Measurements from ENCODE around the gene HMGCS2.

The HMGCS2 gene

DNA sequence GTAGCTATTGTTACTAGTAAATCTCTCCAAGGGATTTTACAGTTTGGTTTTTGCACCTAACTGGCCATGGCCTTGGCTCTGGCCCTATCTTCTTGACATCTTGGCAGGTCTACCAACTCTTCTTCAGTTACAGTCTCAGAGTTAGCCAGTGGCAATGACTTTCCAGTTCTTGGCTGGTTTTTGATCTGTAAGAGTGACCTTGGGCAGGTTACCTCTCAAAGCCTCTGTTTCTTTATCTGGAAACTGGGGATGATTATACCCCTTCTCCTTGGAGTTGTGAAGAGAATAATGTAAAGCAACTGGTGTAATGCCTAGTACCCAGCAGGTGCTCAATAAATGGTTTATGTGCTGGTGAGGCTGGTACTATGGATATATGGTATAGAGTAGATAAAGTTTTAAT lies 50.3 kb downstream of the HMGCS2 start:
- Histone ChIP-seq H3K4me1 (ENCODE audit: control insufficient read depth, insufficient read depth, low read length) (peaks cover 15% of the 10 kb centered on the region), H3K36me3 (ENCODE audit: control insufficient read depth in 2 of 2, insufficient read depth in 1 of 2, low read length in 2 of 2) (peaks cover 9 to 44% of the 10 kb centered on the region in 2 experiments; a peak in 2 of 3 replicates), H3K4me3 (ENCODE audit: low read depth, low read length) (no peak overlapping the region), H3K9me3 (ENCODE audit: control insufficient read depth, insufficient read depth, low read depth, low read length) (no peaks in the 10 kb centered on the region), H3K27ac (ENCODE audit: extremely low read depth, low read depth, low read length) (no peak overlapping the region)
- CTCF ChIA-PET: no interaction called here
- POLR2A ChIA-PET: no interaction called here
- TF ChIP-seq ZNF626 (tag by site-specific recombination; IDR thresholded peaks at IDR 0.05): no peak
- no peak for TF ChIP-seq ZNF473 (tag by site-specific recombination; IDR thresholded peaks at IDR 0.05)
- TF ChIP-seq, protein P1, sequence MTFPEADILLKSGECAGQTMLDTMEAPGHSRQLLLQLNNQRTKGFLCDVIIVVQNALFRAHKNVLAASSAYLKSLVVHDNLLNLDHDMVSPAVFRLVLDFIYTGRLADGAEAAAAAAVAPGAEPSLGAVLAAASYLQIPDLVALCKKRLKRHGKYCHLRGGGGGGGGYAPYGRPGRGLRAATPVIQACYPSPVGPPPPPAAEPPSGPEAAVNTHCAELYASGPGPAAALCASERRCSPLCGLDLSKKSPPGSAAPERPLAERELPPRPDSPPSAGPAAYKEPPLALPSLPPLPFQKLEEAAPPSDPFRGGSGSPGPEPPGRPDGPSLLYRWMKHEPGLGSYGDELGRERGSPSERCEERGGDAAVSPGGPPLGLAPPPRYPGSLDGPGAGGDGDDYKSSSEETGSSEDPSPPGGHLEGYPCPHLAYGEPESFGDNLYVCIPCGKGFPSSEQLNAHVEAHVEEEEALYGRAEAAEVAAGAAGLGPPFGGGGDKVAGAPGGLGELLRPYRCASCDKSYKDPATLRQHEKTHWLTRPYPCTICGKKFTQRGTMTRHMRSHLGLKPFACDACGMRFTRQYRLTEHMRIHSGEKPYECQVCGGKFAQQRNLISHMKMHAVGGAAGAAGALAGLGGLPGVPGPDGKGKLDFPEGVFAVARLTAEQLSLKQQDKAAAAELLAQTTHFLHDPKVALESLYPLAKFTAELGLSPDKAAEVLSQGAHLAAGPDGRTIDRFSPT (tag by site-specific recombination; IDR thresholded peaks at IDR 0.05): no peak
- TF ChIP-seq ZNF155 (tag by site-specific recombination; IDR thresholded peaks at IDR 0.05): no peak
- no peak for TF ChIP-seq ZNF701 (tag by site-specific recombination; IDR thresholded peaks at IDR 0.05)
- TF ChIP-seq ZNF10 (tag by site-specific recombination; IDR thresholded peaks at IDR 0.05): no peak
- no peak for TF ChIP-seq KLF16 (tag by site-specific recombination; IDR thresholded peaks at IDR 0.05)
- no peak for TF ChIP-seq ZNF623 (tag by site-specific recombination; IDR thresholded peaks at IDR 0.05)
- no peak for TF ChIP-seq ZNF140 (tag by site-specific recombination; IDR thresholded peaks at IDR 0.05)
- no peak for TF ChIP-seq OSR2 (tag by site-specific recombination; IDR thresholded peaks at IDR 0.05)
- no peak for TF ChIP-seq REPIN1 (tag by site-specific recombination; IDR thresholded peaks at IDR 0.05; ENCODE audit: low read depth)
- TF ChIP-seq, protein P2, sequence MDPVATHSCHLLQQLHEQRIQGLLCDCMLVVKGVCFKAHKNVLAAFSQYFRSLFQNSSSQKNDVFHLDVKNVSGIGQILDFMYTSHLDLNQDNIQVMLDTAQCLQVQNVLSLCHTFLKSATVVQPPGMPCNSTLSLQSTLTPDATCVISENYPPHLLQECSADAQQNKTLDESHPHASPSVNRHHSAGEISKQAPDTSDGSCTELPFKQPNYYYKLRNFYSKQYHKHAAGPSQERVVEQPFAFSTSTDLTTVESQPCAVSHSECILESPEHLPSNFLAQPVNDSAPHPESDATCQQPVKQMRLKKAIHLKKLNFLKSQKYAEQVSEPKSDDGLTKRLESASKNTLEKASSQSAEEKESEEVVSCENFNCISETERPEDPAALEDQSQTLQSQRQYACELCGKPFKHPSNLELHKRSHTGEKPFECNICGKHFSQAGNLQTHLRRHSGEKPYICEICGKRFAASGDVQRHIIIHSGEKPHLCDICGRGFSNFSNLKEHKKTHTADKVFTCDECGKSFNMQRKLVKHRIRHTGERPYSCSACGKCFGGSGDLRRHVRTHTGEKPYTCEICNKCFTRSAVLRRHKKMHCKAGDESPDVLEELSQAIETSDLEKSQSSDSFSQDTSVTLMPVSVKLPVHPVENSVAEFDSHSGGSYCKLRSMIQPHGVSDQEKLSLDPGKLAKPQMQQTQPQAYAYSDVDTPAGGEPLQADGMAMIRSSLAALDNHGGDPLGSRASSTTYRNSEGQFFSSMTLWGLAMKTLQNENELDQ (tag by site-specific recombination; IDR thresholded peaks at IDR 0.05; ENCODE audit: low read depth): no peak
- TF ChIP-seq, protein P3, sequence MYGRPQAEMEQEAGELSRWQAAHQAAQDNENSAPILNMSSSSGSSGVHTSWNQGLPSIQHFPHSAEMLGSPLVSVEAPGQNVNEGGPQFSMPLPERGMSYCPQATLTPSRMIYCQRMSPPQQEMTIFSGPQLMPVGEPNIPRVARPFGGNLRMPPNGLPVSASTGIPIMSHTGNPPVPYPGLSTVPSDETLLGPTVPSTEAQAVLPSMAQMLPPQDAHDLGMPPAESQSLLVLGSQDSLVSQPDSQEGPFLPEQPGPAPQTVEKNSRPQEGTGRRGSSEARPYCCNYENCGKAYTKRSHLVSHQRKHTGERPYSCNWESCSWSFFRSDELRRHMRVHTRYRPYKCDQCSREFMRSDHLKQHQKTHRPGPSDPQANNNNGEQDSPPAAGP (tag by site-specific recombination; IDR thresholded peaks at IDR 0.05): no peak
- TF ChIP-seq ZNF837 (tag by site-specific recombination; IDR thresholded peaks at IDR 0.05): no peak
- no peak for TF ChIP-seq OVOL3 (tag by site-specific recombination; IDR thresholded peaks at IDR 0.05)
- TF ChIP-seq ZNF169 (tag by site-specific recombination; IDR thresholded peaks at IDR 0.05): no peak
- TF ChIP-seq ZBTB20 (tag by site-specific recombination; IDR thresholded peaks at IDR 0.05): no peak
- TF ChIP-seq IKZF3 (tag by site-specific recombination; IDR thresholded peaks at IDR 0.05): no peak
- no peak for TF ChIP-seq MZF1 (tag by site-specific recombination; IDR thresholded peaks at IDR 0.05; ENCODE audit: borderline replicate concordance)
- no peak for TF ChIP-seq ZNF202 (tag by site-specific recombination; IDR thresholded peaks at IDR 0.05; ENCODE audit: borderline replicate concordance)

DNA sequence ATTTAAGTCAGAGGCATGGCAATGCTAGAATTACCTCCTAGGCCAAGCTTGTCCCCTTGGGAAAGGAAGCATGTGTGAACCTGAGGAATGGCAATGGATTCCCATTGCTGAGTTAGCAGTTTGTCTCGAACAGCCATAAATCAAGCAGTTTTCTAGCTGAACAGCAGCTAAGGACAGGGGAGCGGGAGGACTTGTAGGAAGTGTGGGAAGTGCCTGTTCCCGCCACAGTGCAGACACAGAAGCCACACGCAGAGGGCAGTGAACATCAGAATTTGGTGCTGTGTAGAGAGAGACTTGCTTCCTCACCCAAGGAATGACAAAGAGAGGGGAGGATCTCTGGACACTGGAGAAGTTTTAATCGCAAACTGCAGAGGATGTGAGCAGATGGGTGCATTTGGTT lies 53.2 kb downstream of the HMGCS2 start:
- ChIA-PET POLR2A (no interaction called here), CTCF (interaction anchor here (0.9 to 1.6 kb wide), 2 partner anchors 28 to 40 kb away, joined by 3 to 6 read pairs; no protein-coding TSS in a partner anchor)
- H3K27ac ChIP-seq (ENCODE audit: extremely low read depth, low read depth, low read length): no peak overlapping the region; the same call in 1 of the 2 replicates
- peaks cover 15% of the 10 kb centered on the region for H3K4me1 ChIP-seq (ENCODE audit: control insufficient read depth, insufficient read depth, low read length)
- peaks cover 0 to 16% of the 10 kb centered on the region in 2 experiments; a peak in 1 of 3 replicates for H3K36me3 ChIP-seq (ENCODE audit: control insufficient read depth in 2 of 2, insufficient read depth in 1 of 2, low read length in 2 of 2)
- no peaks in the 10 kb centered on the region for H3K9me3 ChIP-seq (ENCODE audit: control insufficient read depth, insufficient read depth, low read depth, low read length)
- H3K4me3 ChIP-seq (ENCODE audit: low read depth, low read length): no peak overlapping the region
- TF ChIP-seq, protein P4, sequence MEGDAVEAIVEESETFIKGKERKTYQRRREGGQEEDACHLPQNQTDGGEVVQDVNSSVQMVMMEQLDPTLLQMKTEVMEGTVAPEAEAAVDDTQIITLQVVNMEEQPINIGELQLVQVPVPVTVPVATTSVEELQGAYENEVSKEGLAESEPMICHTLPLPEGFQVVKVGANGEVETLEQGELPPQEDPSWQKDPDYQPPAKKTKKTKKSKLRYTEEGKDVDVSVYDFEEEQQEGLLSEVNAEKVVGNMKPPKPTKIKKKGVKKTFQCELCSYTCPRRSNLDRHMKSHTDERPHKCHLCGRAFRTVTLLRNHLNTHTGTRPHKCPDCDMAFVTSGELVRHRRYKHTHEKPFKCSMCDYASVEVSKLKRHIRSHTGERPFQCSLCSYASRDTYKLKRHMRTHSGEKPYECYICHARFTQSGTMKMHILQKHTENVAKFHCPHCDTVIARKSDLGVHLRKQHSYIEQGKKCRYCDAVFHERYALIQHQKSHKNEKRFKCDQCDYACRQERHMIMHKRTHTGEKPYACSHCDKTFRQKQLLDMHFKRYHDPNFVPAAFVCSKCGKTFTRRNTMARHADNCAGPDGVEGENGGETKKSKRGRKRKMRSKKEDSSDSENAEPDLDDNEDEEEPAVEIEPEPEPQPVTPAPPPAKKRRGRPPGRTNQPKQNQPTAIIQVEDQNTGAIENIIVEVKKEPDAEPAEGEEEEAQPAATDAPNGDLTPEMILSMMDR (tag by site-specific recombination; IDR thresholded peaks at IDR 0.05): 0 out of 2 replicates have a peak, but pooled peaks have one; percentile 8
- TF ChIP-seq ZBTB17 (tag by site-specific recombination; IDR thresholded peaks at IDR 0.05) (0 out of 2 replicates have a peak, but pooled peaks have one; percentile 17), ZNF521 (tag by site-specific recombination; IDR thresholded peaks at IDR 0.05) (no peak), ZNF76 (tag by site-specific recombination; IDR thresholded peaks at IDR 0.05; ENCODE audit: borderline replicate concordance, low read depth) (no peak), TRIM28 (IDR thresholded peaks at IDR 0.05; ENCODE audit: borderline replicate concordance, low read length) (peak; percentile 77; the same call in 1 of the 2 replicates), ZNF140 (tag by site-specific recombination; IDR thresholded peaks at IDR 0.05) (no peak), ZNF561 (tag by site-specific recombination; IDR thresholded peaks at IDR 0.05; ENCODE audit: borderline replicate concordance) (no peak), OSR2 (tag by site-specific recombination; IDR thresholded peaks at IDR 0.05) (peak; percentile 62), ZNF37A (tag by site-specific recombination; IDR thresholded peaks at IDR 0.05) (no peak), FEZF1 (tag by site-specific recombination; IDR thresholded peaks at IDR 0.05) (0 out of 2 replicates have a peak, but pooled peaks have one; percentile 19)
- TF ChIP-seq, protein P5, sequence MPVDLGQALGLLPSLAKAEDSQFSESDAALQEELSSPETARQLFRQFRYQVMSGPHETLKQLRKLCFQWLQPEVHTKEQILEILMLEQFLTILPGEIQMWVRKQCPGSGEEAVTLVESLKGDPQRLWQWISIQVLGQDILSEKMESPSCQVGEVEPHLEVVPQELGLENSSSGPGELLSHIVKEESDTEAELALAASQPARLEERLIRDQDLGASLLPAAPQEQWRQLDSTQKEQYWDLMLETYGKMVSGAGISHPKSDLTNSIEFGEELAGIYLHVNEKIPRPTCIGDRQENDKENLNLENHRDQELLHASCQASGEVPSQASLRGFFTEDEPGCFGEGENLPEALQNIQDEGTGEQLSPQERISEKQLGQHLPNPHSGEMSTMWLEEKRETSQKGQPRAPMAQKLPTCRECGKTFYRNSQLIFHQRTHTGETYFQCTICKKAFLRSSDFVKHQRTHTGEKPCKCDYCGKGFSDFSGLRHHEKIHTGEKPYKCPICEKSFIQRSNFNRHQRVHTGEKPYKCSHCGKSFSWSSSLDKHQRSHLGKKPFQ (tag by site-specific recombination; IDR thresholded peaks at IDR 0.05): peak; percentile 86
